ENCODE measurements around the gene PAPPA. TPM values are rescaled to one million over a fixed set of nuclear protein-coding genes. Genes with fewer than 3 reads are reported as not detected.

The PAPPA gene
- polyA plus RNA-seq, 1 donor: 3.5 TPM

DNA sequence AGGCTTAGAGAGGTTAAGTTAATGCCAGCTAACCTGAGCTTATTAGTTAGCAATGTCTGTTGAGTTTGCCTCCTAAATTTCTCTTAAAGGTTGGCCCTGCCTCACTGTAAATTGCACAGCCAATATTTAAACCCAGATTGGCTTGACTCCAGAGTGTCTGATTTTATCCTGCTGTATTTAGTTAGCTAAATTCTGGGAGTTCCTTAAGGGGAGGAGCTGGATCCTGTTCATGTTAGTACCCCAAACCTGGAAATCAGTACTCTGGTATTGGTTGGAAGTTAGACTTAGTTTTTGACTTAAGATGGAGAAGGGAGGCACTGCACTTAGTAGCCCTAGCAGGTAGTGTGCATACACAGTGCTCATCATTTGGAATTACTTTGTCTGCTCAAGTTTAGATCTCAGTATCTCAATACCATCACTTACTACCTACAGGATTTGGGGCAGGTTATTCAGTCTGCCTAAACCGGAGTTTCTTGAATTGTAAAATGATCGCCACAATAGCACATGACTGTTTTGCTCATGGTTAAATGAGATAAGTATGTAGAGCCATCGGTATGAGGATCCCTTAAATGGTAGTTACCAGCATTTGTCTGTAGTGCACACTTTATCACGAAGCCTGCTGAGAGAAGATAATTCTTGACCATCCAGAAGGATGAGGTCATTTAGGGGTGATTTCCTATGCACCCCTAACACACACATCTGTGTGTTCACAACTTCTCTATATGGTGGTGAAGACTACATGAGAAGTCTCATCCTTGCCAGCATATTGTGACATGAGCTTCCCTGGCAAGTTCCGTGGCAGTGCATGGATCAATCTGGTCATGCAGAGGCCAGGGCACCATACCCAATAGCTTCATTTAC is 268.8 kb downstream of the PAPPA start:
- no peak for DNase-seq

DNA sequence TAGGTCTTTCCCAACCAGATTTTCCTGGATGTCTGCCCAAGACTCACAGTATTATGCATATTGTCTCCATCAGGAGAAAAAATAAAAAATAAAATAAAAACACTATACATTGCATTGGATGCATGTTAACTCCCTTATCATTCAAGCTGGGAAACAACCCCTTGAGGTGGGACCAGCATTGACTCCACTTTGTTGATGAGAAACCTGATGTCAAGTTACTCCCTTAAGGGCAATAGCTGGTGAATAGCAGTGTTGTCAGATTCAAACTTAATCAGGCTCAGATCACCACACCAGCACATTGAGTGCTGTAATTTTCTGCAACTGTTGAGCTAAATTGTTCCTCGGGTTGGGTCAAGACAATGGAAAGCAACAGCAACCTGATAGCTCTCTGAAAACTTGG is 269.6 kb downstream of the PAPPA start:
- DNase-seq: no peak

DNA sequence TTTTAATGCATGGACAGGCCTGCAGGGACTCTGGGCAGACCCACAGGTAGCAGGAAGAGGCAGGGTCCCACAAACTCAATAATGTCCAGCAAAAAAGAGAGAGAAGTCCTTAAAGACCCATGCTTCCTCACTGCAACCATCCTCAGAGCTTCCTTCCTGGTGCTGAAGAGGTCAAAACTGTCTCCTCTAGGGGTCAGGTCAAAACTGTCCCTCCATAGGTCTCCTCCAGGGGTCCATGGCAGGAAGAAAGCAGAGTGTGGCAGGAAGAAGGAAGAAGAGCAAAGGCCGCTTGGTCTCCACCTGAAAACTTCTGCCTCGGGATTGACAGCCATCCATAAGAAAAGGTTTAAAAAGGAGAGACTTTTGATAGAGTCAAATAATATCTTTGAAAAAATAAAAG is 271.7 kb downstream of the PAPPA start:
- DNase-seq: no peak

DNA sequence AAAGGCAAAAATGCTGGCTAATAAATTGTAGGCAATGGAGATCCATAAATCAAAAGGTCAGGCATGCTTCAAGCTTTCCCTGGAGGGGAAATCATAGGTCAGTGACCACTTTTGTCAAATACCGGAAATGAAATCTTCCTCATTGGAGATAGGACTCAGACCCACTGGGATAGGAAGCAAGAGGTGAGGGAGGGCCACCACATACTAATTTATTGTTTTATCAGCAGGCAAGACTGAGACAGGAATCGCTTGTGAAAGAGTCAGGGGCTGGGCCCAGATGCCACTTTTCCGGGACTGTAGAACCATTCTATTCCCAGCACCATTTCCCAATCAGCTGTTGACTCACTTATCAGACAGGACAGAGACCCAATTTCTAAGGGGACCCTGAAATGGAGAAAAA is 277.3 kb downstream of the PAPPA start:
- DNase-seq: no peak

DNA sequence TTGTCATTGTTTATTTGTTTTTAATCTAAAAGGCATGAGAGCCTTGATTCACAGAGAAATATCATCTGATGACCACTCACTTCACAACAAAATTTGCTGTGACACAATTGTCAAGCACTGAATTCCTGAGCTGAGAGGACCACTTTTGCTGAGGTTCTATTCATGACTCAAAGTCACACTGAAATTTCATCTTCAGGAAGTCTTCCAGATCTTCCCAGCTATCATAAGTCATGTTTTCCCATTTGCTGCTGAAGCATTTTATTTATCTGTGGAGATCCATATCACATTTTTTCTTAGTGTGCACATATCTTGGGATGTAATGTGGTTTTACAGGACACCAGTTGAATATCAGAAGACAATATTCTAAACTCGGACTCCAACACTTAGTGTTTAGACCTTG is 278.5 kb downstream of the PAPPA start:
- no peak for DNase-seq

DNA sequence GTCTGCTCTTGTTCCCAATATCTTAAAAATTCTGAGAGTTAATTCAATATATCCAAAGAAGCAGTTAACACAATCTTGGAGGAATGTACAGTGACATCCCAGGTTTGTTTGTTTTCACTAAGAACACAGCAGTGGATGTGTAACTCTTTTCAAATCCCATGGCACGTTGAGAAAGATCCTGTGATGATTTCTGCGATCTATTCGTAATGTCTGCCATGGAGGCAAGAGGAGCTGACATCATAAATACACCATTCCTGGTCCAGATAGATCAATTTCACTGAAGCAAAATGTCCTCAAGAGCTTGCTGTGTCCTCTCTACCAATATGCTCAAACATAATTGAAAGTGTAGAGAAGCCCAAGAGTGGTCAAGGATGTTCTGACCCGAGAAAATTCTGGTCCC is 280.7 kb downstream of the PAPPA start:
- DNase-seq: no peak

DNA sequence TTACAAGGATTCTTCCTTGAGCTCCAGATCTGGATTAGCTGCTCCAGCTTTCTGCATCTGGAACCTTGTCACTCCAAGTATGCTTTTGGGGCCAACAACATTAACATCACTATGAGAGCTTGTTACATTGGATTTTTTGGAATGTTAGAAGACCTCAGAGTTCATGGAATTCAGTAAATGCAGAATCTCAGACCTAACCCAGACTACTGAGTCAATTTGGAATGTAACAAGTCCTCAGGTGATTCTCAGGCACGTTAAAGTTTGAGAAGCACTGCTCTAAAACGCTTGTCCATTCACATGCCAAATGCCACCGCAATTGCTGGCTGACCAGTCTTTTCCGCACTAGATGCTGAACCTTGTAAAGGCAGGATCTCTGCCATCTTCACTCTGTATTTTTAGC is 282.1 kb downstream of the PAPPA start:
- DNase-seq: no peak

DNA sequence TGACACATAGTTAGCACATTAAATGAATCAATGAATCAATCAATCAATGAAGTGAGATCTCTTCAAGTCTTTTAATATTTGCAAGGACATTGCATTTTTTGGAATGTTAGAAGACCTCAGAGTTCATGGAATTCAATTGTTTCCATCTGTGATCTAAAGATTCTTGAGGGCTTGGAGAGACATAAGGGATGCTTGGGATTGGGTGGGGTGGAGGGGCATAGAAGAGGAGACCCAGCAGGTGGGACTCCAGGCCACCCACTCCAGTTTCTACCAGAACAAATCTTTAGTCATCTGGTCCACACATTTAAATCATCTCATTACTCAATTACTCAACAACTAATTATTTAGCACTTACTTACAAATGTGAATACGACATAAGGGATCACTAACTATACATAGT is 282.5 kb downstream of the PAPPA start:
- no peak for DNase-seq

DNA sequence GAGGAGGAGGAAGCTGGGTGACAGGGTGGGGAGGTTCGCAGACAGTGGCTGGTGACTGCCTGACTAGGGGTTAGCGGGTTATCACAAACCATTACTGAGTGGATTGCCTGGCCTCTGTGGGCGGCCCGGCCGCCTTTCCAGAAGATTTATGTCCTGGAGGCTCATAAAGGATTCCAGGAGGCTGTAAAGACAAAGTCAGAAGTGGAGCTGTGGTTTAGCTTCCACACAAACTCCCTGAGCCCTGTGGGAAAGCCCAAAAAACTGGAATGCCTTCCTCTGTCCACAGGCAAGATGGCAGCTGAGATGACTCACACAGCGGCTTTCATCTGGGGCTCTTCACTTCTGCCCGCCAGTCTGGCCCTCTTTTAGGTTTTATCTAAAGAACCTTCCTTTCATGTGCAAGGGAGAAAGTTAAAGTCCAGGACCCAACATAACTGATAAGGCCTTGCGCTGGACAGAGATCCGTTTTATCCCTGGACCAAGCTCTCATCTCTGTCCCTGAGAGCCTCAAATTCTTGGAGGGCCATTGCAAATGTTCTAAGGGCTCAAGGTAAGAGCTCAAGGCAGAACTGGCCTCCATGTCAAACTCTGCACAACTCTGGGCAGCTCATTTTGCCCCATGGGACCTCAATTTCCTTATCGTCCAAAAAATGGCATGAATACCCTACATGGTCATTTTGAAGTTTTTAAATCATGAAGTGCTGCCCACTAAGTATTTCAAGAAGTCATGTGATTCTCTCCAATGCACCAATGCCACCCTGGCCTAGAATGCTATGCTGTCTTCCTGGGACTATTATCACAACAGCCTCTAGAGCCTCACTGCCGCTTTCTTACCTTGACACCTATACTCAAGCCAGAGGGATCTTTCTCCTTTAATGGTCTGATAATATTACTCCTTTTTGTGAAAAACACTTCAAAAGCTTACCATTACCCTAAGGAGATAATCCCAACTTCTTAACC is 284.1 kb downstream of the PAPPA start:
- no peak for DNase-seq

DNA sequence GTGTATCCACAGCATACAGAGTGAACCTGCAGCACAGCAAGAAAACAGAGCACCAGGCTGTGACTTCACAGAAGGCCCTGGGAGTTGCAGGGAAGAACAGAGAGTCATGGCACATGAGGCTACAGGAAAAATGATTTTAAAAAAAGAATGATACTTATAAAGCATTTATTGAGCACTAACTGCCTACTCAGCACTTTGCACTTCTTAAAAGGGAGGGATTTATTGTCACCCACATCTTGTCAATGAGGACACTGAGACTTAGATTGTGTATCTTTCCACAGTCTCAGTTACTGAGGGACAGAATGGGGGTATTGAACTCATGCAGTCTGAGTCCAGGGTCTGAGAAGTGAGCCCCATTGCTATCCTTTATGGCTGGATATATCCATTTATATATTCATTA is 288.9 kb downstream of the PAPPA start:
- no peak for DNase-seq

DNA sequence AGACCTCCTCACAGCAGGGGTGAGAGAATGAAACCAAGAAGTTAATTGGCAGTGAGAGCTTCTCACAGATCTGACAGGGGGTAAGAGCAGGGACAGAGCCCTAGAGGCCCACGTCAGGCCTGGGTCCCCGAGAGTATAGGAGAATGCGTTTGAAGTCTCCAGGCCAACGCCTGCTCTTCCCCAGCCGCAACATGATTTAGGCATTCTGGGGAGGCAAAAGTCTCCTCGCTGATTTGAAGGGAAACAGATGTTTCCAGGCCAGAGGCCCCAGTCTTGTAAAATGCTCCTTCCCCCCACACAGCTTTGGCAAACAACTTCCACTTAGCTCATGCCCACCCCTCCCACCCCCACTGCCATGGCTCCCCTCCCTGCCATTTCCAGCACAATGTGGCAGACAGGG is 294.3 kb downstream of the PAPPA start:
- peak; percentile 70 for DNase-seq

DNA sequence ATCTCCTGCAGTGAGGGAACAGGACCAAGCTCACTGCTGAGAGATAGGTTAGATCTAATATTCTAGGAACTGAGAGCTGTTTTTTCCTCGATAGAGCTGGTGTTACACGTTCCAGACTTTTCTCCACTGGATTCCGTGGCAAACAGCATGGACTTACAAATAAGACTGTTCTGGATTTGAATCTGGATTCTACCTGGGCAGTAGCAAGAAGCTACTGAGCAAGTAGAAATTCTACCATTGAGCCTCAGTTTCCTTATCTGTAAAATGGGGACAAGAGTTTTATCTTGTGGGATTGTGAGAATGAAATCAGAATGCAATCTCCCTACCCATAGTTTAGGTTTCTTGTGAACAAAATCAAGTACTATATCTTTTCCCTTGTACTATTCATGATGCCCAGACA is 294.8 kb downstream of the PAPPA start:
- no peak for DNase-seq

DNA sequence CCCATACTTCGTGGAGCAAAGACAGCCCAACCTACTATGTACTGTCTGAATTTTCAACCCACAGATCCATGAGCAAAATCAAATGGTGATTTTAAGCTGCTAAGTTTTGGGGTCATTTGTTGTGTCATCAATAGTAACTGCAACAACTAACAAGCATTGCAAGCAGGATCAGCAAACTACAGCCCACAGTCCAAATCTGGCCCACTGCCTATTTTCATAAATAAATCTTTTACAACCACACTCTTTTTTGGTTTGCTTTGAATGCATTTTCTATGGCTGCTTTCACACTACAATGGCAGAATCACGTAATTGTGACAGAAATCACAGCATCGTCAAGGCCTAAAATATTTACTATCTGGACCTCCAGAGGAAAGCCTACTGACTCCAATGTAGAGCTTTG is 296.4 kb downstream of the PAPPA start:
- no peak for DNase-seq

DNA sequence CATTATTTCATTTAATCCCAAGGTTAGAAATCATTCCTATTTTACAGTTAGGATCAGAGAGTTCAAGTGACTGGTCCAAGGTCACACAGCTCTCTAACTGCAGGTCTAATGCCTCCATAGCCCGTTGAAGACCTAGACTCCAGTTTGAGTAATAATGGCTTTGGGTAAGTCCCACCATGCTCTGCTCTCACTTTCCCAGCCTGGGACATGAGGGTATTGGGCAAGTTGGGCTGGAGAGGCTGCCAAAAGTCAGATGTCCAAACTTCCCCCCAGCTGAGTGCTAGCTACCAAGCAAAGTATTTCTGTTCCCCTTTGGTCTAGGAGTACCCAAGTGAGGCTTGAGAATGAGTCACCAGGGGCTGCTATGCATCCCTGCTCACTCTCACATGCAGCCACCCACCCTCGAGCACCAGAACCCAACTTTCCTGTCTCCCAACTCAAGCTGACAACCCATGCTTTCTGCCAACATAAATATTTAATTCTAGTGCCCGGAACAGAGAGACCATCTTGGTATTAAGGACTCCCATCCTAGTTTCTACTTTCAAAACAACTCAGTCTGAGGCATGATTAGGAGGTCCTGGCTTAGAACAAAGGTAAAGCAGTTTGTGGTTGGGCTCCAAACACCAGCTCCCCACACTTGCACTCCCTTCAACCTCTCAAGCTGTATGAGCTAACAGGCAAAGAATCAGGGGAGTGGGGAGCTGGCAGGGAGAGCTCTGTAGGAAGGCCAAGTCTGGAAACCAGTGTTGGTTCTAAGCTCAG is 297.0 kb downstream of the PAPPA start:
- DNase-seq: no peak

DNA sequence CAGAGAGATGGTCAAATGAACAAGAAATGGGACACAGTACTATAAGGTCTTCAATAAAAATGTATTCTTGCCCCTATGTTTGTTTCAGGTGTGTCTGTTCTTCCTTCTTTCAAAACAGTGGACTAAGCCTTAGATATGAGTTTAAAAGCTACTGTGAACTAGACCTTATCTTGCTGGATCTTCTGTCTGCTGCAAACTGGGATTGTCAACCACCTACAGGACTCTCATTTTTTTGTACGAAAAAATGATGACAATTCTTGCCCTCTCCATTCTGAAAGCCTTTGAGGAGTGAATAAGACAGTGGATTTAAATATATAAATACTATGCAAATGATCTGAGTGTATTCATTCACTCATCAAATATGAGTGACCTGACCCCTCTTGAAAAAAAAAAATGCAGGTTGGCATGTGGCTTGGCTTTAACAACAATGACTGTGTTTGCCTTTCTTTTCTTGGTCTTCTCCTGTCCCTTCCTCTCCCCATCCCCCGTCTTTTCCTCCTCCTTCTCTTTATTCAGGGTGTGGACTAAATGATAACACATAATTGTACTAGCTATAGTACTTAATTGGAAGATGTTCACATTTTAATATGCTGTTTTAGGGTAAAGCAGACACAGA is 298.0 kb downstream of the PAPPA start:
- DNase-seq: no peak

All from left kidney (tissue), 2 donors.